Mucosa of rectum (tissue), 2 donors: Measurements from ENCODE around the gene VASN.
"Not testable (repeated sequence)": the region's sequence is repeated elsewhere in the genome, so short reads cannot be mapped to it uniquely, and the experiment has no call there.

Source experiments
- H3K27ac ChIP-seq, 2 donors: one replicate each; pipeline ENCODE4 v1.7.0; 2013; ENCODE audit warnings: inconsistent platforms in 2 of 2, low read depth in 2 of 2, low read length in 2 of 2
- H3K27me3 ChIP-seq, 2 donors: one replicate each; pipeline ENCODE4 v1.7.0; 2013; ENCODE audit warnings: low read length in 2 of 2; ENCODE audit not compliant: control insufficient read depth in 2 of 2, insufficient read depth in 2 of 2
- H3K36me3 ChIP-seq, 2 donors: one replicate each; pipeline ENCODE4 v1.7.0; 2013; ENCODE audit warnings: low read length in 2 of 2; ENCODE audit not compliant: control insufficient read depth in 2 of 2, insufficient read depth in 2 of 2
- H3K4me1 ChIP-seq, 2 donors: one replicate each; pipeline ENCODE4 v1.7.0; 2013; ENCODE audit warnings: low read length in 2 of 2, mild to moderate bottlenecking in 1 of 2; ENCODE audit not compliant: control insufficient read depth in 2 of 2, insufficient read depth in 2 of 2
- H3K4me3 ChIP-seq, 2 donors: one replicate each; pipeline ENCODE4 v1.7.0; 2013; ENCODE audit warnings: low read length in 2 of 2
- H3K9ac ChIP-seq, 2 donors: one replicate each; pipeline ENCODE4 v1.7.0; 2013; ENCODE audit warnings: low read length in 2 of 2, low read depth in 1 of 2, mild to moderate bottlenecking in 1 of 2
- H3K9me3 ChIP-seq, 2 donors: one replicate each; pipeline ENCODE4 v1.7.0; 2013; ENCODE audit warnings: low read length in 2 of 2; ENCODE audit not compliant: control insufficient read depth in 2 of 2
- donor health status: healthy.
- donor health status: Normal muscosa, but diverticular disease.

VASN gene

DNA sequence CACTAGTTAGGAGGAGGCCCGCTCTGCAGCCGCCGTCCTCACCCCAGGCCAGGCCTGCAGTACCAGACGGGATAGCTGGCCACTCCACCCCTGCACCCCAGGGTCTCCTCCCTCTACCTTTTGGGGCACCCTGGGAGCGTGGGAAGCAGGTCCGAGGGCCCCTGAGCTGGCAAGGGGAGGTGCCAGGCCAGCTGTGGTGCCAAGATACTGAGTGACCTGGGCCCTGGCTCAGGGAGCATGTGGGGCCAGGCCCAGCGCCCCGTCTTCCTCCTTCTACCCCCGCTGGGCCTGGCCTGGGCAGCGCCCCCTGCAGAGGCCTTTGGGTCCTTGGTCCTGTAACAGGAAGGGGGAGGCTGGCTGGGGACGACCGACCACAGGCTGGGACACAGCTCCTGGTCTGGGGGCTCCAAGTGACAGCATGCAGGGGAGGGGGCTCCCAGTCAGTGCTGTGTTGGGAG is 33.5 kb upstream of the VASN start:
- Histone ChIP-seq H3K9ac (no peak overlapping the region), H3K4me3 (no peak overlapping the region), H3K36me3 (peaks cover 2 to 18% of the 10 kb centered on the region in 2 donors), H3K9me3 (no peaks in the 10 kb centered on the region), H3K27me3 (peaks cover 0 to 3% of the 10 kb centered on the region in 2 donors), H3K27ac (no peak overlapping the region), H3K4me1 (no peaks in the 10 kb centered on the region)

DNA sequence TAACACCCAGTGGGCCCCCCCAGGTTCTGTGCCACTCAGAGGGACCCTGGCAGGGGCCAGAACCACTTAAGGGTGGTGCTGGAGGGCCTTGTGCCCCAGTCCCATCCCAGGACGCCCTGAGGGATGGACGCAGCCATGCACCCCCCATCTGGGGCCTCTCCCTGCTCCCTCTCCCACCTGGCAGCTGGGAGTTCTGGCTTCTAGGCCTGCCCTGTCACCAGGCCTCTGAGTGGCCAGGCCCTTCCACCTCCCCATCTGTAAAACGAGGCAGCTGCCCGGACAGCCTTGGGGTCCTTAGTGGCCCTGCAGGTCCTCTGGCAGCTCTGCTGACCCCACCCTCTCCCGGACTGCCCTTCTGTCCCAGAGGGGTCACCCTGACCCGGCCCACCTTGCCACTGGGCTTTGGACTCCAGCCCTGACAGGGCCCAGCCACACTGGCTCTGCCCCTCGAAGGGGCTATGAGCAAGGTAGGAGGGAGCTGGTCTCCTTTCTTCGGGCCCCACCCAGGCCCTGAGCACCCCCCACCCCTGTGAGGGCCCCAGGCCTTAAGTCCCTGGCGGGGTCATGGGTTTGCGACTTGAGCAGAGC is 32.8 kb upstream of the VASN start:
- Histone ChIP-seq H3K27ac (no peak overlapping the region), H3K27me3 (no peaks in the 10 kb centered on the region), H3K4me1 (no peaks in the 10 kb centered on the region), H3K36me3 (peaks cover 2 to 18% of the 10 kb centered on the region in 2 donors), H3K9ac (no peak overlapping the region), H3K9me3 (no peaks in the 10 kb centered on the region), H3K4me3 (no peak overlapping the region)

DNA sequence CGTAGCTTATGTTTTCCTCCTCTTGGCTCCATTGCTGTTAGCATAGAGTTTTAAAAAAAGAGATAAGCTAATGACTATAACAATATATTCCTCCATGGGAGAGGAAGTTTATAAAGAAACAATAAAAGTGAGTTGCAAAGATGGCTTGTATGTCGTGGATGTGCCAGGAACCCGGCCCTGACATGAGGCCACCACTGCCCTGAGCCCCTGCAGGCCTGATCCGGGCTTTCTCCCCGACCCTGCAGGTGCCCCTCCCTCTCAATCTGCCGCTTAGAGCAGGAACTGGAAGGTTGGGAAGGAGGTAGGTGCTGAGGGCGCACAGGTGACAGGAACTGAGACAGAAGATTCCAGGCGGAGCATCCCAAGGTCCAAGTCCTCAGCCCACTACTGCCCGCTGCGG is 32.2 kb upstream of the VASN start:
- H3K27me3 ChIP-seq, result no peaks in the 10 kb centered on the region
- no peaks in the 10 kb centered on the region for H3K9me3 ChIP-seq
- no peak overlapping the region for H3K27ac ChIP-seq
- H3K9ac ChIP-seq, result no peak overlapping the region
- H3K36me3 ChIP-seq, result peaks cover 2 to 18% of the 10 kb centered on the region in 2 donors
- no peak overlapping the region for H3K4me3 ChIP-seq
- H3K4me1 ChIP-seq, result no peaks in the 10 kb centered on the region

DNA sequence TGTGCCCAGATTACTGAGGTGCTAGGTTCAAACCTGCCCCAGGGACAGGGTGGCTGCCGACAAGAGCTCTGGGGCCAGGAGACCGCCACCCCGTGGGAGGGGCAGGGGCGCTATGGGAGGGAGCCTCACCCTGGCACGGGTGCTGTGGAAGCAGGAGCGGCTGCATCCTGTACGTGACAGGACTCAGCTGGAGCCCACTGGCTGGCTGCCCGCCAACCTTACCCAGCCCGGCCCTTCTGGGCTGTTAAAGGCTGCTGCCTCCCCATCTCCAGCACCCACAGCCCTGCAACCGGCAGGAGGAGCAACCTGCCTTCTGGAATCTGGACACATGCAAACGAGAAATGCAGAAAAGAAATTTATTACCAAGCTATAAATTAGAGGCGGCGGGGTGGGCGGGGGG is 31.7 kb upstream of the VASN start:
- Histone ChIP-seq H3K27ac (no peak overlapping the region), H3K4me1 (no peaks in the 10 kb centered on the region), H3K9ac (no peak overlapping the region), H3K4me3 (no peak overlapping the region), H3K36me3 (peaks cover 2 to 18% of the 10 kb centered on the region in 2 donors), H3K9me3 (no peaks in the 10 kb centered on the region), H3K27me3 (no peaks in the 10 kb centered on the region)

DNA sequence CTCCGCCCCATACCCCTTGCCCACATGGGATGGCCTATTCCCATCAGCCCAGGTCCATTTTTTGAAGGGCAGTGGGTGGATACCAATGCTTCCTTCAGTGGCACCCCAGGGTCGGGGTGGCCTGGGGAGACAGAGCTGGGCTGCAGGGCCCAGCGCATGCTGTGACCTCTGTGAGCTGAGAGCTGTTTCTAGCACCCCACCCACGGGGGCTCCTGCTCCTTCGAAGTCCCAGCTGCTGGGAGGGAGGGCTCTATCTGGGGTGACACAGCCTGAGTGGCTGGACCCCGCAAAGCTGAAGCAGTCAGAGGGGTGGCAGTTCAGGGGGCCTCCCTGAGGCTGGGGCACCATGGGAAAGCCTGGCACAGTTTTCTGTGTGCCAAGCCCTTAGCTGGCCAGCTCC is 31.2 kb upstream of the VASN start:
- no peaks in the 10 kb centered on the region for H3K27me3 ChIP-seq
- H3K9ac ChIP-seq, result no peak overlapping the region
- no peaks in the 10 kb centered on the region for H3K4me1 ChIP-seq
- no peak overlapping the region for H3K4me3 ChIP-seq
- H3K9me3 ChIP-seq, result no peaks in the 10 kb centered on the region
- no peak overlapping the region for H3K27ac ChIP-seq
- peaks cover 2 to 18% of the 10 kb centered on the region in 2 donors for H3K36me3 ChIP-seq

DNA sequence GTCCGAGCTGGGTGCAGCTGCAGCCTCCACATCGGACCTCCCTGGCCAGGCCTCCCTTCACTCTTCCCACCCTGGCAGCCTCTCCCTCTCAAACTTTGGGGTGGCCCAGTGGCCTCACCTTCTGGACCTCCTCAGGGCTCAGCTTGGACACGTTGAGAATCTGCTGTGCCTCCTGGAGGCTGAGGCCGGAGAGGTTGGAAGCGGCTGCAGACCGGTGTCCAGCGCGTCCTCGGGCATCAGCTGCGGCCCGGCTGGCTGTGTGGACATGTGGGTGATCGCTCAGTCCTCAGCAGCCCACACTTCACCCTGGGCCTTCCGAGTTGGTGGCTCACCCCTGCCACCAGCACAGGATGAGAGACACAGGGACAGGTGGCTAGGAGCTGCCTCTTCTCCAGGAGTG is 30.4 kb upstream of the VASN start:
- H3K4me3 ChIP-seq, result no peak overlapping the region
- peaks cover 2 to 18% of the 10 kb centered on the region in 2 donors for H3K36me3 ChIP-seq
- H3K27me3 ChIP-seq, result no peaks in the 10 kb centered on the region
- H3K27ac ChIP-seq, result no peak overlapping the region
- H3K9me3 ChIP-seq, result no peaks in the 10 kb centered on the region
- no peaks in the 10 kb centered on the region for H3K4me1 ChIP-seq
- no peak overlapping the region for H3K9ac ChIP-seq

DNA sequence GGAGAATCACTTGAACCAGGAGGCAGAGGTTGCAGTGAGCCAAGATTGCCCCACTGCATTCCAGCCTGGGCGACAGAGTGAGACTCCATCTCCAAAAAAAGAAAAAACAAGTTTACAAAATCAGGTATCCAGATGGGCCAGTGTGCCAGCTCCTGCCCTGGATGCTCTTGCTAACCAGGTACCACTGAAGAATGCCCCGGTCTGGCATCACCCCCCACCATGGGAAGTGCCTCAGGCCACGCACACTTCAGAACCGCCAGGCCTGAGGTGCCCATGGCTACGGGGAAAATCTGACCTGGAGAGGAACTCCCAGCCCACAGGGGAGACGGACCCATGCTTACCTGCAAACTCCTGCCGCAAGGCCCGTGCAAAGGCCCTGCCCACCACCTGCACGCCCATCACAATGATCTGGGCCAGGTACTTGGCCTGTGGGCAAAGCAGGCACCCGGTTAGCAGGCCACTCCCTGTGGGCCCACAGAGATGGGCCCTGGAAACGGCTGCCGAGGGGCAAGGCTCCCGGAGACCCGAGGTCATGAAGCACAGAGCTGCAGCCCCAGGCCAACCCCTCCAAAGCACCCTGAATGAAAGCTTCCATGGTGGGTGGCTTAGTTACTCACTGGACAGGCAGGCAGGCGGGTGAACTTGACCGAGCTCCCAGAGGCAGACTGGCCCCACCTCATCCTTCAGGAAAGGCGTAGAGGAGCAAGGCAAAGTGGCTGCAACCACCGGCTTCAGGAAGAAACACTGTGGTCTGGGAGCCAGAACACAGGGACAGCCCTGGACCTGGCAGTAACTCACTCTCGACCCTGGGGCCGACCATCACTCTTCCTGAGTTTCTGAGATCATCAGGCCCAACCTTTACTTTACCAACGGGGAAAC is 28.5 kb upstream of the VASN start:
- Histone ChIP-seq H3K4me1 (no peaks in the 10 kb centered on the region), H3K27ac (no peak overlapping the region), H3K9ac (no peak overlapping the region)

DNA sequence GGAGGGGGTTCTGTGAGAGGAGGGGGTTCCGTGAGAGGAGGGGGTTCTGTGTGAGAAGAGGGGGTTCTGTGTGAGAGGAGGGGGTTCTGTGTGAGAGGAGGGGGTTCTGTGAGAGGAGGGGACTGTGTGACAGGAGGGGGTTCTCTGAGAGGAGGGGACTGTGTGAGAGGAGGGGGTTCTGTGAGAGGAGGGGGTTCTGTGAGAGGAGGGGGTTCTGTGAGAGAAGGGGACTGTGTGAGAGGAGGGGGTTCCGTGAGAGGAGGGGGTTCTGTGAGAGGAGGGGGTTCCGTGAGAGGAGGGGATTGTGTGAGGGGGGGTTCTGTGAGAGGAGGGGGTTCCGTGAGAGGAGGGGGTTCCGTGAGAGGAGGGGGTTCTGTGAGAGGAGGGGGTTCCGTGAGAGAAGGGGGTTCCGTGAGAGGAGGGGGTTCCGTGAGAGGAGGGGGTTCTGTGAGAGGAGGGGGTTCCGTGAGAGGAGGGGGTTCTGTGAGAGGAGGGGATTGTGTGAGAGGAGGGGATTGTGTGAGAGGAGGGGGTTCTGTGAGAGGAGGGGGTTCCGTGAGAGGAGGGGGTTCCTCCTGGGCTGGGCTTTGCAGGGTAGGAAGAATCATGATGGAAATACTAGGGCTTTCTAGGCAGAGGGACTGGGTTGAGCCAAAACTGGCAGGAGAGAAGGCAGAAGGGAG is 27.2 kb upstream of the VASN start:
- H3K27ac ChIP-seq, H3K4me3 ChIP-seq, H3K36me3 ChIP-seq, H3K4me1 ChIP-seq, H3K27me3 ChIP-seq, H3K9me3 ChIP-seq, H3K9ac ChIP-seq: not testable (repeated sequence)

More for the DNA sequence above, 28.5 kb upstream of the VASN start:
- no peaks in the 10 kb centered on the region for H3K27me3 ChIP-seq
- H3K4me3 ChIP-seq, result no peak overlapping the region
- H3K36me3 ChIP-seq, result peaks cover 0 to 17% of the 10 kb centered on the region in 2 donors
- no peaks in the 10 kb centered on the region for H3K9me3 ChIP-seq

DNA sequence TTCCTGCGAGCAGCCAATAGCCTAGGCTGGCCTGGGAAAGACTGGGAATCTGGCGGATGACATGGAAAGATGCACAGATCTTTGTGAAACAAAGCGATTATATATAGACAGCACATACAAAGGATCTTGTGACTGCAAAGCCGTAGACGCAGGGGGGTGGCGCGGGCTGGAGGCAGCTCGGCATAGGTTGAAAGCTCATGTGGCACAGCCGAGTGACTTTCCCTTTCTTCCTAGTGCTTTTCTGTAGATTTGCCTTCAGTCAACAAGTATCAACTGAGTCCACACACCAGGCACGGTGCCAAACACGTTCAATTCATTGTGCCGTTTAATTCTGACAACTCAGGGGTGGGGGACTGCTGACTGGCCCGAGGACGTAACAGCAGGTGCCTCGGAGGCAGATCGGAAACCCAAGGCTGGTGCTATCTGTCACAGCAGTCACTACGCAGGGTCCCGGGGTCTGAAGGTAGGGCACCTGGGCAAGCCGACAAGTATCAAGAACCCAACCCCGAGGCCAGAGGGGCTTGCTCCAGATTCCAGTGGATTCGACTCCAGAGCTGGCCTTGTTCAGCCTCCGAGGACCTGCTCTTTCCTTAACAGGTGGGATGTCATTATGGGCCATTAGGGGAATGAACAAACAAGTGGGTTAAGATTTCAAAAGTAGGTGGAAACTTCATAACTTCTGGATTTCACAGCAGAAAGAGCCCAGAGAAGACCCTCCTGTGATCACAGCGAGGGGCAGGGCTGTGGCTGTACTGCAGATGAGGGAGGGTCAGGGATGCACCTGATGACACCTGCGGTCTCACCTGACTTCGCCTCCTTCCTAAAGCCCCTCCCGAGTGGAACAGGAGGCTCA is 26.4 kb upstream of the VASN start:
- H3K4me3 ChIP-seq, result no peak overlapping the region
- H3K27me3 ChIP-seq, result no peaks in the 10 kb centered on the region
- no peak overlapping the region for H3K9ac ChIP-seq
- no peak overlapping the region for H3K27ac ChIP-seq
- H3K4me1 ChIP-seq, result peaks cover 0 to 5% of the 10 kb centered on the region in 2 donors
- peaks cover 0 to 5% of the 10 kb centered on the region in 2 donors for H3K36me3 ChIP-seq
- H3K9me3 ChIP-seq, result no peaks in the 10 kb centered on the region
